Measurements from ENCODE around the gene TOM1L1. TPM values are rescaled to one million over a fixed set of nuclear protein-coding genes. Genes with fewer than 3 reads are reported as not detected.

TOM1L1 gene
- total RNA-seq, 1 donor from 2014 or later, result 8.8 TPM

DNA sequence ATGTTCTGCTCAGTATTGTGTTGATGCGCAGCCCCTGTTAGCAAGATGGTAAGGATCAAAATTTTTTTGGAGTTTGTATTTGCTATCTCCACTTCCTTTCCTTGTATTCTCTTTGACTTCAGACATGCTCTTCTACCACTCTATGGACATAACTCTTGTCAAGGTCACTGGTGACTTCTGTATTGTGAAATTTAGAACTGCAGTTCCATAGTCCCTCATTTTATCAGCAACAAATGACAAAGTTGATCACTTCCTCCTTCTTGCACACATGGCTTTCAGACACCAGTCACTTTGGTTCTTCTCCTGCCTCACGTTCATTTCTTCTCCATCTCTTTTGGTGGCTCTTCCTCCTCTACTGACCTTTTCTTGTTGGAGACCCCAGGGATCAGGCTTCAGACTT, 46.7 kb downstream of the TOM1L1 start:
- DNase-seq, result no peak

DNA sequence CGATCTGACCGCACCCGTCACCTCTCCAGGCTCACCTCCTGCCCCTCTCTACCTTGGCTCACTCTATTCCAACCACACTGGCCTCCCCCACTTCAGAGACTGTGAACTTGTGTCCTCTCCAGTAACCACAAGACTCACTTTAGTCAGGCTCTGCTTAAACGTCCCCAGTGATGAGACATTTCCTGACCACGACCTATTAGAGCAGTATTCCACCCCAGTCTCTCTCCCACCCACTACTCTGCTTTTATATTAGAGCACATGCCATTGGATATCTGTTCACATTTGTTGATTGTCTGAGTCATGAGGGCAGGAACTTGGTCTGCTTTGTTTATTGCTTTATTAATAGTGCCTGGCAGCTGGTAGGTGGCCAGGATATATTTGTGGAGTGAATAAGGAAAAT, 47.7 kb downstream of the TOM1L1 start:
- no peak for DNase-seq

DNA sequence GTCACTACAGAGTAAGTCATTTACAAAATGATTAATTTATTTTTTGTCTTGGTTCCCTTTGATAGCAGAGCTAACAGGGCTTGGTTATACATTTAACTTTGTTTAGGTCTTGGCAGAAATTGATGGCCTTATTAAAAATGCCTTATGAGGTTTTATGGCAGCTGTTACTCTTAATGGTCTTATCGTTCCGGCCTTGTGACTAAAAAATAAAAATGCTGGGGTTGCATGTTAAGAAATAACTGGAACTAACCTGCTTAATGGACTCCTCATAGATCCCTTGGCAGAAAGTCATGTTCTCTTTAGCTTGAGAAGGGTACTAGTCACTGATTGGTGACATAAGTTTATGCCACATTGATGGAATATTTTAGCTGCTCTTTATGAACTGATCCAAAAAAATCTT, 49.5 kb downstream of the TOM1L1 start:
- peak; percentile 23 for DNase-seq

DNA sequence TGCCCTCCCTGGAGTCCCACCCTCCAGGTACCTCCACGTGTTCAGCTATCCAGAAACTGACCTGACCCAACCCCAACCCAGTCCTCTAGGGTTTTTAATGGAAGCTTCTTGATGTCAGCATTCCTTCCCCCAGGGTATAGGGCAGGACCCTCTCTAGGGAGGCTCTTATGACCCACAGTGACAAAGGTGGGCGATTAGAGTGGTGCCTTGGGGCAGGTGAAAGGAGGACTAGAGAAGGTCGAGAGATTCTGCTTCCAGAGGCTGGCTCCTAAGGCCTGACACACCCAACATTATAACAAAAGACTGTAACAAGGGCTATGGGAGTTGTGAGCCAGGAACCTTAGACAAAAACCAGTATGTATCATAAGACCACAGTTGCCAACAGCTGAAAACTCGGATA, 50.6 kb downstream of the TOM1L1 start:
- no peak for DNase-seq

DNA sequence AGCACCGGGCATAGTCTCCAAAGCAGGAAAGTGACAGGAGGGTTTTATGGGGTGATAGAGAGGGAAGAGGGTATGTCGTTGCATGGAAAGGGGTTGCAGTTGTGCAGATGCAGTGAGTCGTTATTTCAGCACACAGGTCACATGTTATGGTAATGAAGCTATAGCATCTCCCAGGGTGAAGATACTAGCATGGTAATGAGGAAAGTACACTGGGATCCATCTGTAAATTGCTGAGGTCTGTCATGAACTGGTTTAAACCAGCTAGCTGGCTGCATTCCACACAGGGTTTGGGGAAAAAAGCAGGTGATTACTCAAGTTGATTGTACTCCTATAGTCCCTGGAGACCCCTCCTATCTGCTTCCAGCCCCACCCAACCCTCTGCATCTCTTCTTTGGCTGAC, 56.1 kb downstream of the TOM1L1 start:
- DNase-seq, result peak; percentile 9

DNA sequence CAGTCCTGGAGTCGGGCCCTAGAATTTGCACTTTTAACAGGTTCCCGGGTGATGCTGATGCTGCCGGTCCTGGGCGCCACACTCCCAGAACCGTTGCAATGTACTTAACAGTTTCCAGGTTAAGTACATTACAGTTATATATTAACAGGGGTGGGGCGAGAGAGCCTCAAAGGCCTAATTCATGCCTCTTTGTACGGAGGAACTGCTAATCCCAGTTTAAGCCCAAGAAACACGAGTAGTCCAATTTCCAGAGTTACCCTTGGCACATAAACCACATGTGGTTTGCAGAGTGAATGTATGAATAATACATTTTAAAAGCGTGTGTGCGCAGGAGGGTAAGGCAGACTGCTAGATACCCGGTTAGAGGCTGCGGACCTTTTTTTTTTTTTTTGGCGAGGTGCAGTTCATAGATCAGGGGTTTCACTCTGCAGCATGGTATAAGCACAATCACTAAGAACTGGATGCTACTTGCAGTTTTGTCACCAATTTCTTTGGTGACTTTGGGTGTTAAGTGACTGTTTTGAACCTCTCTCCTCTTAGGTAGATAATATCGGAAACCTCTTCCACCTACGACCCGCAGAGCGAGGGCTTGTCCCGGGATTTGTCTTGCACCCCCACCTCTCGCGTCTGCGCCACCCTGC, 67.1 kb downstream of the TOM1L1 start:
- DNase-seq, result peak; percentile 43

DNA sequence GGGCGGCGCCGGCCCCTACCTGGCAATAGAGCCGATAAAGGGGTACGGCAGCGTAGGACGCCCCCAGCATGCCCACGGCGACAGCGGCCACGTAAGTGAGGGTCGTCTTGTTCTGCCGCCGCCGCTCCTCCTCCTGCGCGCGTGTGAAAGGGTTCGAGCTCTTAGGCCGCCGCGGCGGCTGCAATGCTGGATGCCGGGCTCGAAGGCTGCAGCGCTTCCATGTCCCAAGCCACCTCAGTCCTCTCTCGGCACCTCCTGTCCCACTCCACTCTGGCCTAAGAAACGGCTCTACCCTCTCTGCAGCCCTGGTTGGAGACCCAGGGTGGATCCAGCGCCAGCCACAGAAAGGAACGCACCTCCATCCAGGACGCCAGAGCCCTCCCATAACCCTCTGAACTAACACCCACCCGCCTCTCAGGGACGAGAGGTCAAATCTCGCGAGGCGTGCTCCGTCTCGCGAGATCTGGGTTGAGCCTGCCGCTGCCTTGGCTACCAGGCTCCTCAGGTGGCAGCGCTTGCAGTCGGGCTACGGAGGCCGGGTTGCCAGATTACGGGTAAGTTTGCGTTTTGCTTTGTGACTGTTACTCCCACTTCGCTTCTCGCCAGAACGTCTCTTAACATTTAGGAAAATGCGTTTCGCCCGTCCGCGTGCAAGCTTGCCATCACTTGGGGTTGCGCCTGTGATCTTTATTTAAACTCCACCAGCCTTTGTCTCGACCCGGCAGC, 67.8 kb downstream of the TOM1L1 start, which contains the start of the genes COX11 and STXBP4:
Gene COX11 (minus strand): TSS at position 393 of the 726 bp plus-strand sequence. CDS start 8 bp downstream, at position 385.
Gene STXBP4 (plus strand): TSS at position 504 of the 726 bp plus-strand sequence. CDS start 17,455 bp downstream, outside the sequence.
- DNase-seq, result peak; percentile 98

DNA sequence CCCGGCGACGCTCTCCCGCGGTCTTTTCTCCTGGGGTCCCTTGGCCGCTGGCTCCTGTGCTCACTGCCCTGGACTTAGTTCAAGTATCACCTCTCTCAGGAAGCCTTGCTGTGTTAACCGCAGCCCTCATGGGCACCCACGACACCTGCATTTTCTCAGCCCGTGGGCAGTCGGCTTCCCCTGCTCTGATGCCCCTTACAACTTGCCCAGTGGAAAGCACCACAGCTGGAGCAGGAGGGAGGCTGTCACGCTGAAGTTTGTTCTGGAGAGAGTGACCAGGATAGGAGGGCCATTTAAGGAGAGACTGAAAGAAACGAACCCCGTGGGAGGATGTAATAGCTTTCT, 68.3 kb downstream of the TOM1L1 start:
- no peak for DNase-seq

DNA sequence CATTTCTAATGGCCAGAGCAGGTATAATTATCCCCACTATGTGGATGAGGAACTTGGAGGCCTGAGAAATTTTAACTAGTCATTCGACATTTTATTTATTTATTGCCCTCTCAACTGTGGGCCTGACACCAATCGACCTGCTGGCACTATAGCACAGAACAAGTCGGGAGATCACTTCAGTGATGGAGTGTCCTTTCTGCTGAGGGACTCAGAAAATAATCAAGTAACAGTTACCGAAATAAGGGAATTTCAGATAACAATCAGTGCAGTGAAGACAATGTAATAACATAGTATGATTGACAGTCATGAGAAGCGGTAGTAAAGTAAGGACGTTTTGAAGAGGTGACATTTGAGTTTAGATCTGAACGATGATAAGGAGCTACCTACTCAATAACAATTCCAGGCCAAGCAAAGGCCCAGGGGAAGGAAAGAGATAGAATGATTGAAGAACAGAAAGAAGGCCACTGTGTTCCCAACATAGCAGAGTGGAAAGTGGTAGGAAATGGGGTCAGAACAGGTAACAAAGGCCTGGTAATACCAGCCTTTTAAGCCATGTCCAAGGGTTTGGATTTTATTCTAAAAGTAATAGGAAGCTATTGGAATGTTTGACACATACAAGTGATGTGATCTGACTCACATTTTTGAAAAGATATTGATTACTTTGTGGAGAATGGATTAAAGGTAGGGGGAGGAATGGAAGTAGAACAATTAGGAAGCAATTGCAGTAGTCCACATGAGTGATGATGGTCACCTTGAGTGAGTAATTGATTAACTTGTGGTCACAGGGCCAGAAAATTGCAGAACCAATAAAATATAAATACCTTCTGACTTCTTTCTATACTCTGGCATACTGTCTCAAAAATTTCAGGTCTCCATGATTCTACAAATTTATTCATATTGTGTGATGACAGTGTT, 69.3 kb downstream of the TOM1L1 start:
- no peak for DNase-seq

DNA sequence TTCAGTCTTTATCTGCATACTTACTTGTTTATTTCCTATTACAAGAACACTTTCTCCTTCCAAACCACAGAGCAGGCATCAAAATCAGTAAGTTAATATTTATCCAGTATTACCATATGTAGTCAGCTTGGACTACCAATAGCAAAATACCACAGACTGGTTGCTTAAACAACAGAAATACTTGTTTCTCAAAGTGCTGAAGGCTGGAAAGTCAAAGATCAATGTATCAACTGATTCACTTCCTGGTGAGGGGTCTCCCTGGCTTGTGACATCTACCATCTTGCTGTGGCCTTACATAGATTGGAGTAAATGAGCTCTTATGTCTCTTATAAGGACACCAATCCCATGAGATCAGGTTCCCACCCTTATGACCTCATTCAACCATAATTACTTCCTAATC, 70.5 kb downstream of the TOM1L1 start:
- DNase-seq, result no peak

DNA sequence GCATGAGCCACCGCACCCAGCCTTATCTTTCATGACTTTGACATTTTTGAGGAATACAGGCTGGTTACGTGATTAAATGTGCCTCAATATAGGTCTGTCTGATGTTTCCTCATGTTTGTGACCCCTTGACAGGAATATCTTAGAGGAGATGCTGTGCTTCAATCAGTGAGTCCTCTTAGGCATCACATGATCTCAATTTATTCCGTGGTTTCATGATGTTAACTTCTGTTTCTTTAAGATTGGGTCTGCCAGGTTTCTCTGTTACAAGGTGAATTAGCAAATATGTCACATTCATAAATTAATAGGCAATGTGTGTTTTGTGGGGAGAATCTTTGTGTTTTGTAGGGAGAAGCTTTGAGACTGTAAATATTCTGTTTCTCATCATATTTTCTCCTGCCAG, 71.2 kb downstream of the TOM1L1 start:
- DNase-seq, result no peak

DNA sequence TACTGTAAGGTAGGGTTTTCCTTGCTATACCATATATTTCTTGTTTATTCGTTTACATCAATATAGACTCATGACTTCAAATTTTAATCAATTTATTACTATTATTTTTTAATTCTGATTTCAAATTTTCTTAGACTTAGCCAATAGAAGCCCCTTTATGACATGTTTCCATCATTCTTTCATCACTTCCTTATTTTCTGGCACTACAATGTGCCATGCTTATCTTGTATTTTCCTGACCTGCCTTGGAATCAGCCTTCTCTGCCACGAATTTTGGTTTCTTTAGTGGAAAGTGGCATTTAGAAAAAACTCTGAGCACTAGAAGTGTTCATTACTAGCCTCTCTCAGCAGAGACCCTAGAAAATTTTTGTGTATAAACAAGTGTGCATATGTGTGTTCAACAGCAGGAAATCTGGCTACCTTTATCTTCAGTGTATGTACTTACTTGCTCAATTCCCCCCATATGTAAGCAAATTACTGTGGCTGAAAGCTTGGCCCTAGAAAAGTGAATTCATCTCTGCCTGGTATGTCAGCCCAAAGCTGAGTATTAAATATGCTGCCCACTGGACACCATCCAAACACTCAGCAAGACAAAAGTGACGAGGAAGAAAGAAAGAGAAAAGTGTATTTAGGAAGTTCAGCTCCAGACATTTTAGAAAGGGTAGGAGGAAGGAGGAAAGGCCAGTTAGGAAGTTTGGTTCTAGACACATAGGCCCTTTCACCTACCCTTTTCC, 71.9 kb downstream of the TOM1L1 start:
- no peak for DNase-seq

DNA sequence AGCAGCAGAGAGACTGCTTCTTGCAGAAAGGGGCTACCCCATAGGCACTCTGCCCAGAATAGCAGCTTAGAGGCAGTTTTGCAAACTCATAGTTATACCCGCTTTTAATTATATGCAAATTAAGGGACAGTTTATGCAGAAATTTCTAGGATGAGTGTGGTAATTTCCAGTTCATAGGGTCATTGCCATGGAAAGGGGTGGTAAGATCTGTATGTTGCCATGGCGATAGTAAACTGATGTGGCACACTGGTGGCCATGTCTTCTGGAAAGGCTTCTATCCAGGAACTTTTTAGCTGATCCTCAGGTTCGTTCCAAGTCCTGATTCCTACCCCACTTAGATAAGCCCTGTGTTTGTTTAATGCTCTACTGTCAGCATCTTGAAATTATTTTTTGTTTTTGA, 74.1 kb downstream of the TOM1L1 start:
- no peak for DNase-seq

DNA sequence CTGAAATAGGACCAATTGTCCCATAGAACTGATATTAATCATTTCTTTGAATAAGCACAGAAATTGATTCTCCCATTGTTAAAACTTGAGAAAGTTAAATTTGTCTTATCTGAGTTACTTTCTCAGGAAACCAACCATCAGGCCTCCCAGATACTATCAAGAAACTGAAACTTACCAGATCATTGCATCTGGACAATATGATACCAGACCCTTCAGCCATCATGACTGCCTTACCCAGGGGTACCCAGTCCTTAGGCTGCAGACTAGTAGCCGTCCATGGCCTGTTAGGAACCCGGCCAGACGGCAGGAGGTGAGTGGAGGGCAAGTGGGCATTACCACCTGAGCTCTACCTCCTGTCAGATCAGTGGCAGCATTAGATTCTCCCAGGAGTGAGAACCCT, 75.7 kb downstream of the TOM1L1 start:
- DNase-seq, result no peak

DNA sequence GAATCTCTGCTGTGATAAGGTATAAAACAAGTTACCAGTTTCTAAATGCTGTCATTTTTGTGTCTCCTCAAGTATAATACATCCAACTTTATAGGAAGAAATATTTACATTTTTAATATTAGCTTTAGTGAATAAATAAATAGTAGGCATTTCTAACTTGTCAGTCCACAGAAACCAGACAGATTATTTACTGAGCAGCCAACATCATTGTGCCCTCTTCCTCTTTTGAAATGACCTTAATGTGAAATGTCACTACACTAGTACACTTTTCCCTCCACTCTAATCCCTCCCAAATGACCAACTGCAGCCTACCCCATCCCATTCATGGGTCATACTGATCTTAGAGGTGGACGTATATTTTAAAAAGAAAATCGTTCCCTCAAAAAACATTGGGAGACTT, 77.1 kb downstream of the TOM1L1 start:
- DNase-seq, result no peak

DNA sequence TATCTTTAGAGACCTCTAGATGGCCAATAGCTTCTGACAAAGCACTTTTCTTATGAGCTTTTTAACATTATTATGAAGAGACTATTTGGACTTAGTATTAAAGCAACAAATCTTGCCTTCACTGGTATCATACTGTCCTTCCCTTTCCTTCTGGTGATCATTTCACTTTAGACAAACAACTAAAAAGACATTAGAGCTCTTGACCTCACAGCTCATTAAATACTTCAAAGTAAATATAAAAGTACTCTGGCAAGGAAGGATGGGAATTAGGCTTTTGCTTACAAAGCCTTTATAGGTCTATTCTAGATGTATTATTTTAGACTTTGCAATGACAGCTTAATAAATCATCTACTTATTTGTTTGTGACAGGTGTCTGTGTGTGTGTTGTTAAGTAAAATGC, 79.0 kb downstream of the TOM1L1 start:
- no peak for DNase-seq

DNA sequence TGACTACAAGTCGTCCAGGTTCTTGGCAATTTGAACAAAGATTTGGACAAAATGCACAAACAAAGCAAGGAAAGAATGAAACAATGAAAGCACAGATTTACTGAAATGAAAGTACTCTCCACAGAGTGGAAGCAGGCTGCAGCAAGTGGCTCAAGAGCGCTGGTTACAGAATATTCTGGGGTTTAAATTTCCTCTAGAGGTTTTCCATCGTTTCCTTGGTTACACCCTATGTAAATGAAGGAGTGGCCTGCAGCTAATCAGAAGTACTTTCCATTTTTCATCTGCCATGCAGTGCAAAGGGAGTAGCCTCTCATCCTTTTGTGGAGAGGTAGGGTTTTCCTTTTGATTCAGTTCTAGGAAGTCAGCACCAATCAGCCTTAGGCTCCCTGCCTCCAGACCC, 79.7 kb downstream of the TOM1L1 start:
- DNase-seq, result no peak

DNA sequence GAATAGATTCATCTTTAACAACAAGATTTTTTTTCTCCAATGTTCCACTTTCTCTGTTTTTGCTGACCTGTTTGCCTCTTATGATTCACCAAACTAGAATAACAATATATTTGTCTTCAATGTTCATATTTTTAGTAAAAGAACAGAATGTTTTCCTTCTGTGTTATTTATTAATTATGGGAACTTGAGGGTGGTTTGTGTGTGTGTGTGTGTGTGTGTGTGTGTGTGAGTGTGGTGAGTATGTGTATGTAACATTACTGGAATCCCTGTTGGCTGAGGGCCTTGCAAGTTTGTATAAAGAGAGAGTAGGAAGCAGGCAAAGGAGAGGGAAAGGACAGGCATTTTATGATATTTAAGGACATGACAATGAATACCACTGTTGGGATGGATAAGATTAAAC, 81.7 kb downstream of the TOM1L1 start:
- no peak for DNase-seq

DNA sequence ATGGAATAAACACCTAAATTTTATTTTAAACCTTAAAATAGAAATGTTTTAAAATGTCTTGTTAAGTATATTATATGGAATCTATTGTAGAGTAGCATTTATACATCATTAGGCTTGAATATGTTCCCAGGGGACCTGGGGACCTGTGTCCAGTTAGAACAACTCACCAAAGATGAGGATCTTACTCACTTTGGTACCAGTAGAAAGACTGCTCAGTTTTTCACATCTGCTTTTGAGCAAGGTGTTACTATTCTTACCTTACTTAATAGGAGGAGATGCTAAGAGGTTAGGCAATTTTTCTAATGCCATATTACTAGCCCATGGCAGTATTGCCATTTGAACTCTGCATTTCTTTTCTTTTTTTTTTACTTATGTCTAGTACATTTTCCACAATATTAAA, 82.6 kb downstream of the TOM1L1 start:
- DNase-seq, result no peak

DNA sequence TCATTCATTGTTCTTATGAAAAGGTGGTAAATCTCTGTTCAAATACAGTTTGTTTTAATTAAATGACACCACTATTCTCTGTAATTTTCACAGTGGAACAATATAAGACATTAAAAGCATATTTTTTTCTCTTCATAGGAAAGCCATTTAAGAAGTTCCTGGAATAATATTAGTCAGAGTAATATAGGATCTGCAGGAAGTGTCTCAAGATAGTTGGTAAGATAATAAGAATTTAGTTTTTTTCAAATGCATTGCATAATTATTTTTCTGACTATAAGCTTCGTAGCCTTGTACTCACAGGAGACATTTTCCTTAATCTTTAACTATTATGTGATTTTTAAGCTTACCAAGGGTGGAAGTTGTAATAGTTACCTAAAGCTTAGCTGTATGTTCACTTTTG, 84.8 kb downstream of the TOM1L1 start:
- no peak for DNase-seq

DNA sequence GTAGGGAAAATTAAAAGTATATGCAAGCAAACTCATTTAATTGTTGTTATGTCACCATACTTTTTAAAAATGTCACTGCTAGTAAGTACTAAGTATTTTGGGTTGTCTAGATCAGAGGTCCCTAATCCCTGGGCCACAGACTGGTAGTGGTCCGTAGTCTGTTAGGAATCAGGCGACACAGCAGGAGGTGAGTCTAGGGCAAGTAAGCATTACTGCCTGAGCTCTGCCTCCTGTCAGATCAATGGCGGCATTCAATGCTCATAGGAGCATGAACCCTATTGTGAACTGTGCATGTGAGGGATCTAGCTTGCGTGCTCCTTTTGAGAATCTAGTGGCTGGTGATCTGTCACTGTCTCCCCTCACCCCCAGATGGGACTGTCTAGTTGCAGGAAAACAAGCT, 89.5 kb downstream of the TOM1L1 start:
- DNase-seq, result no peak

DNA sequence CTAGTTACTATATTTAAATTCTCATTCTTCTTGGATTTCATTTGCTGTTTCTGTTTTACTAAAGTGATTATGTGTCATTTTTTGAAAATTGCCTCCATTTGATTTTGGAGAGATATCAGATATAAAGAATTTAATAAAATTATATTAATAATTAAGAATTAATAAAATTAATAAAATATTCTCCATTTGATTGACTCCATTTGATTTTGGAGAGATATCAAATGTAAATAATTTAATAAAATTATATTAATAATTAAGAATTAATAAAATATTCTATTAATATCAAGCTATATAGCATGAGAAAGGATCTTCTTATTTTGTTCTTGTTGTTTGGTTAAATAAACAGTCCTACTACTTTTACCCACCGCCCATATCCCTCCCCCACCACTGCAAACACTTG, 90.9 kb downstream of the TOM1L1 start:
- no peak for DNase-seq

Measured in tongue (tissue), 2 donors.